NCI-H2227 treated with DMSO at 0.1 percent for 48 hours (cell line): Measurements from ENCODE around the gene GHDC.
"Not testable (repeated sequence)": the region's sequence is repeated elsewhere in the genome, so short reads cannot be mapped to it uniquely, and the experiment has no call there.

Experiments
- DNase-seq: peaks from one replicate; lab custom pipeline; 2025; lab: John Stamatoyannopoulos, UW

Gene GHDC

GRCh38 chr17:42202696-42203095, 8.4 kb upstream of the GHDC start:
- no peak for DNase-seq

DNA sequence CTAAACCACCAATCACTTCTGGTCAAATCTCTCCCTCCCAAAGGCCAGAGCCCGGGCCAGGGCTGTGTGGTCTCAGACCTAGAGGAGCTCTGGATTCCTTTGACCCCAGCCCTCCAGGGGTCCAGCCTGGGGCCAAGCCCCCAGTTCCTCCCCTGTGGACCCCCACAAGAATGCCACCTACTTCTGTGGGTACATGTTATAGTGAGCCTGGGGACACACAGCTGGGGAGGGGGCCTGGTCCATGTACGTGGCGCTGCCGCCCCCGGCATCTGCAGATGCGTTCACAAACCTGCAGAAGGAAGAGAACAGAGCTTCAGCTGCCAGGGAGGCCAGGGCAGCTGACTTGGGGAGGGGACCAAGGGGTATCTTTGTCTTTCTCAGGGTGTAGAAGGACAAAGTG, 7.9 kb upstream of the GHDC start:
- DNase-seq = no peak

GRCh38 chr17:42201458-42201772, 7.1 kb upstream of the GHDC start:
- no peak for DNase-seq

GRCh38 chr17:42200706-42201457, 6.6 kb upstream of the GHDC start:
- DNase-seq = peak; percentile 27

- no peak for DNase-seq
Observed at GRCh38 chr17:42199416-42200011, 5.2 kb upstream of the GHDC start.

- DNase-seq = no peak
Observed at GRCh38 chr17:42198897-42199296, 4.6 kb upstream of the GHDC start.

DNA sequence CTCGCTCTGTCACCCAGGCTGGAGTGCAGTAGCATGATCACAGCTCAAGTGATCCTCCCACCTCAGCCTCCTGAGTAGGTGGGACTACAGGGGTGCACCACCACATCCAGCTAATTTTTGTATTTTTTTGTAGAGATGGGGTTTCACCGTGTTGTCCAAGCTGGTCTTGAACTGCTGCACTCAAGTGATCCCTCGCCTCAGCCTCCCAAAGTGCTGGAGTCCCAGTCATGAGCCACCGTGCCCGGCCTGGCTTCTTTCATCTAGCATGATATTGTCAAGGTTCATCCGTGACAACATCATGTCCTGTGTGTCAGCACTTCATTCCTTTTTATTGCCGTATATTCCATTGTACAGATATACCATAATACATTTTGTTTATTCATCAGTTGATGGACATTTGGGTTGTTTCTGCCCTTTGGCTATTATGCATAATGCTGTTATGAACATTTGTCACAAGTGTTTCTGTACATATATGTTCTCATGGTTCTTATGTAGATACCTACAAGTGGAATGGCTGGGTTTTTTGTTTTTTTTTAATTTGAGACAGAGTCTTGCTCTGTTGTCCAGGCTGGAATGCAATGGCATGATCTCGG, 3.4 kb upstream of the GHDC start:
- DNase-seq = no peak

DNA sequence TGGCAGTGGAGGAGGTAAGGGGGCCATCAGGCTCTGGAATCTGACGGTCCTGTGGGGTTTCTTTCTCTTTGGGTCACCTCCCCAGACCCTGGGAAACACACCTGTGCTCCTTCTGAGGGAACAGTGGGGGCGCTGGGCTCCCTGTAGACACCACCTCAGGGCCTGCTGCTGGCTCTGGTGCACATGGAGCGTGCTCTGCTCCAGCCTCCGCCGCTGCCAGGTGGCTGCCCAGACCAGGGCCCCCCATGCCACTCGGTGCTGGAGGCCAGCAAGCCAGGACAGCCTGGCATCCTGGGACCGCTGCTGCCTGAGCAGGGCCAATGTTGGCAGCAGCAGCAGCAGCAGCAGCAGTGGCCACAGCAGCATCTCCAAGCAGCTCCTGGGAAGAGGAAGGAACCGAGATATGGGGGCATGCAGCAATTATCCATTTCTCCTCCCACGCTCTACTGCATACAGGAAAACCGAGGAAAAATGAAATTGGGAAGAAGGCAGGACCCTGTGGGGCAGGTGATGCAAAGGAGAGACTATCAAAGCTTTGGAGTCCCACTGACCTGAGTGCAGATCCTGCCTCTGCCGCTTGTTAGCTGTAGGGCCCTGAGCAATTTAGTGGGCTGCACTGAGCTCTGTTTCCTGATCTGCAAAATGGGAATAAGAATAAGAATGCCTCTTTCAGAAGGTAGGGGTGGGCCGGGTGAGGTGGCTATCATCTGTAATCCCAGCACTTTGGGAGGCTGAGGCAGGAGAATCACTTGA, 902 bp downstream of the GHDC start:
- no peak for DNase-seq

GRCh38 chr17:42192189-42193126, 1.8 kb downstream of the GHDC start:
- DNase-seq = no peak

- DNase-seq = no peak
Observed at GRCh38 chr17:42191275-42191608, 3.1 kb downstream of the GHDC start.

GRCh38 chr17:42190491-42191274, 3.6 kb downstream of the GHDC start:
- no peak for DNase-seq

DNA sequence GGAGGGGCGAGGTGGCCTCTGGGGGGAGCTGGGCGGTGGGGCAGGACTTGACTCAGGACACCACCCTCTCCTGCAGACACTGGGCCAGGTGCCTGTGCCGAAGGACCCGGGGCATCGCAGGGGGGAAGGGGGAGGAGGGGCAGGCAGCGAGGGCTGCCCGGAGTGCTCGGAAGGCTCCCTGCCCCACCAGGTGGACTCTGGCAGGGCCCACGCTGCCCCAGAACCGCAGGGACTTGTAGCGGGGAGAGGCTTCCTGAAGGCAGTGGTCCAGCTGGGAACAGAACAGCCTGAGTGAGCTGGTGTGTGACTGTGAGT, 4.7 kb downstream of the GHDC start:
- no peak for DNase-seq

GRCh38 chr17:42188749-42189650, 5.3 kb downstream of the GHDC start:
- DNase-seq = no peak

GRCh38 chr17:42187833-42188232, 6.5 kb downstream of the GHDC start:
- no peak for DNase-seq

DNA sequence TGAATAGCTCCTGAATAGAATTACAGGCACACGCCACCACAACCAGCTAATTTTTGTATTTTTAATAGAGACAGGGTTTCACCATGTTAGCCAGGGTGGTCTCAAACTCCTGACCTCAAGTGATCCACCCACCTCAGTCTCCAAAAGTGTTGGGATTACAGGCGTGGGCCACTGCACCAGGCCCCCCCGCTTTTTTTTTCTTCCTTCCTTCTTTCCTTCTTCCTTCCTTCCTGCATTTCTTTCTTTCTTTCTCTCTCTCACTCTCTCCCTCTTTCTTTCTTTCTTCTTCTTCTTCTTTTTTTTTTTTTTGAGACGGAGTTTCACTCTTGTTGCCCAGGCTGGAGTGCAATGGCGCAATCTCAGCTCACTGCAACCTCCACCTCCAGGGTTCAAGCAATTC, 8.1 kb downstream of the GHDC start:
- not testable (repeated sequence) for DNase-seq

DNA sequence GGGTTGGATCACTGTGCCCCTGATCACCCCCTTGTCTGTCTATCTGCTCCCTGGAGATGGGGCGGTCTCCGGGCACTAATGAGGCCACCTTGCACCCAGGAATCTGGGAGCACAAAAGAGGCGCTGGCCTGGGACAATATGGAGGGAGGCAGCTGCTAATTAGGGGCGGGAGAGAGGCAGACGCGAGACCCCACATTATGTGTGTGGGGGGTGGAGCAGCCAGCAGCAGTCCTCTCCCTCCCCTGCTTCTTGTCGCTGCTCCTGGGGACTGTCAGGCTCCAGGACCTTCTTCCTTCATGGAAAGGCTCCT, 8.7 kb downstream of the GHDC start:
- peak; percentile 53 for DNase-seq

DNA sequence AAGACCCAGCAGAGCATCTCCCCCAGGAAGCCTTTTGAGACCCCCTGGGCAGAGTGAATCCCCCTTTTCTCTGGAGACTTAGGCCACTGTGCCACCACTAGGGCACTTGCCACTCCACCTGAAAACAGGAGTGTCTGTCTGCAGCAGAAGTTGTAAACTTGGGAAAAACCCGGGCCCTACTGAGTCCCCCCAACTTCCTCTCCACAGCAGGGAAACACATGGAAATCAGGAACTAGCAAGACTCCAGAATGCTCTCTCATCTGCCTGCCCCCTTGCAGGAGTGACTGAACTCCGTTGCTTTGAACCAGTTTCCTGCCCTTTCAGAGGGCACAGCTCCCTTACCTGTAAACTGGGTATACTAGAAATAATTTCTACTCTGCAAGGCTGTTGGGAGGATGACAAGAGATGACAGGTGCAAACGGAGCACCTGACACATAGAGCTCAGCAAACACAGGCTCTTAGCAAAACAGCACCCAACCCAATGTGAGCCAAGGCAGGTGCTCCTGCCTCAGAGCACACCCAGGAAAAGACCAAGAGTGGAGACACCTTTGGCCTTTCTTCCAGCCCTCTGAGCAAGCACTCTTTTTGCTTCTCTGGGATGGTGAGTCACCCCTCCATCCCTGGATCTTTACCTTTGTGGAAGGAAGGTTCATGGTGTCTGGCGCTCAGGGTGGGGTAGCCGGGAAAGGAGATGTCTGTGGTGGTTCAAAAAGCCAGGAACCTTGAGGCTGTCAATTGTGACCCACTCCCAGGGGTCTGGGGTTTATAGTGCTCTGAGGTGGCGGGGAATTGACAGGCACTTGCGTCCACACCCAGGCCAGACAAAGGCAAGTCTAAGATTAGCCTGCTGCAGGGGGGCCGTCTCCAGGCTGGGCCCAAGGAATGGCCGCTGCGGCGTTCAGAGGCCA, 9.3 kb downstream of the GHDC start, which contains the start of gene HCRT:
TSS of gene HCRT (minus strand) at position 740 of the 908 bp plus-strand sequence. CDS start at position 653, 87 bp downstream.
- peak; percentile 53 for DNase-seq

DNA sequence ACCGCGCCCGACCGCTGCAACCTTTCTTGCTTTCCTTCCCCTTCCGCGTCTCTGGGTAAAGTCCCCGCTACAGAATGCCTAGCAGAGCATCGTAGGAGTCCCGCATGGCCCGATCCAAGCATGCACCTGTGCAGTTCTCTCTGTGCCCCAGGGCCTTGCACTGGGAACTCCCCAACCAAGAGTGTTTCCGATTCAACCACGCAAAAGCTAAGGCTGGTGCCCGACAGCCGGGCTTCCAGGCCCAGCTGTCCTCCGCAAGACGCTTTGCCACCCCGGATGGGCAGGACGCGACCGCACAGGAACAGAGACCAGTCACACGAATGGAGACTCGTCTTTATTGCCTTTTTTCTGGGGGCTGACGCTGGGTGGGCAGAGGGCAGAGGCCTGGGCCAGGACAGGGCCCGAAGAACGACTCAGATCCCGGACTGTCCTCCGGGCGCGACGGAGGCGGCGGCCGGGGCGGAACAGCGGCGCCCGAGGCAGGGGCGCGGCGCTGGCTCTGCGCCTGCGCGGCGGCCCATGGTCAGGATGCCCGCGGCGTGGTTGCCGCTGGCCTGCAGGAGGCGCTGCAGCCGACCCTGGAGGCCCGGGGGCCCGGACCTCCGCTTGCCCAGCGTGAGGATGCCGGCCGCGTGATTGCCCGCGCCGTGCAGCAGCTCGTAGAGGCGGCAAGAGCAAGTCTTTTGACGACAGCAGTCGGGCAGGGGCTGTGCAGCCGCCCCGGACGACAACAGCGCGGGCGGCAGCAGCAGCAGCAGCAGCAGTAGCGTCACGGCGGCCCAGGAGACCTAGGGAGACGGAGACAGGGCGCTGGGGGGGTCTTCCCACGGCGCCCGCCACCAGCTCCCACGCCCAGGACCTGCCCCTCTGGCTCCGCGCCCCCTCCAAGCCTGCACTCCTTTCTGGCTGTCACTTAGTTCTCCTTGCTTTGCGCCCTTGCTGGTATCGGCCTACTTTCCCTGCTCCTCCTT, 10.3 kb downstream of the GHDC start:
- DNase-seq = peak; percentile 67
